Stimulated activated CD8-positive, alpha-beta memory T cell treated with anti-CD3 and anti-CD28 coated beads, Interleukin-4, amount 100 ng/mL, for 24 hours (primary cell): Measurements from ENCODE around the gene ZBTB26.

Source experiments
- DNase-seq: peaks from one replicate; pipeline ENCODE4 v3.0.0-alpha.2; 2020; ENCODE audit warnings: low read depth

The ZBTB26 gene

DNA sequence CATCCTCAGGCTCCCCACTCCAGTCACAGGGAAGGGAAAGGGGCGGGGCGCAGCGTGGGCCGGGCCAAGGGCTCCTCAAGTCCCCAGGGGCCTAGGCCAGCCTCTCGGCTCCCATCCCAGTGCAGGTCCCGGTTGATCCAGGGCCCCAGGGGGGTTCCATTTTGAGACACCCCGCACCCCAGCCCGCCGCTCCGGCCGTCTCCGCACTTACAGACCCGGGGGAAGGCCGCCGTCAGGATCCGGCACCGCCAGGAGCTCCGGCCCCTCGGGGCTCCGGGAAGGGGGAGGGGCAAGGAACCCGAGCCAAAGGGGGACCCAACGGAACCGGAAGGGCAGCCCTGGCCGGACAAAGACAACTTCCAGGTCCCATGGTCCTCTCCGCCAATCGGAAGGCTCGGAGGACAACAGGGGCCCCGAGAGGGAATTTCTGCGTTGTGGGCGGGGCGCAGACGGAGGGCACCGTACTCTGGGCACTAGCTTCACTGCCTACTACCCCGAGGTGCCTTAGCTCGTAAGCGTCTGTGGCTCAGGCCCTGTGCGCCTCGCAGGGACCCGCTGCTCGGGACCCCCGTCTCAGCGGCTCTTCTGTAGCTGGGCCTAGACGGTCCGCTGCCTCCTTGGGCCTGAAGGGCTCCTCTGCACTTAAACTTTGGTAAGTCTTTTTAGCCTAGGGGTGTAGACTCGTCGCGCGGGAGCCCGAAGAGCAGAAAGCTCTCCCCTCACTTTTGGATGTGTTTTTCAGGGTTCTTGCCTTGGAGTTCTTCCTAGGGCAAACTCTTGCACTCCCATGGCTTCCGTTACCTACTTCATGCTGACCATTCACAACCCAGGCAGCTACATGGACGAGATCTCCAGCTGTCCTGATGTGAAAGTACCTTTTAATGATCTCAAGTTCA lies at the start of gene ZBTB26:
ZBTB26 (minus strand) TSS at position 287 of the 896 bp plus-strand sequence. CDS start 11,578 bp downstream, outside the sequence.
- peak; percentile 87 for DNase-seq

DNA sequence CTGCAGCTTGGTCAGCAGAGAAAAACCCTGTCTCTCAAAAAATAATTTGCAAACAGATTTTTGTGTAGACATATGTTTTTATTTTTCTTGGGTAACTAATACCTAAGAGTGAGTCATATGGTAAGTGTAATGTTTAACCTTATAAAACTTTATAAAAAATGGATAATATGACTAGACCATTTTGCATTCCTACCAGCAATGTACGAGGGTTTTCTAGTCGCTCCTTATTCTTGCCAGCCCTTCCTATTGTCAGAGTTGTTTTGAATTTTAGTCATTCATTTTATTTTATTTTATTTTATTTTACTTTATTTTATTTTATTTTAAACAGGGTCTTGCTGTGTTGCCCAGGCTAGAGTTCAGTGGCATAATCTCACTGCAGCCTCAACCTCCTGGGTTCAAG lies 47.3 kb upstream of the ZBTB26 start:
- no peak for DNase-seq

DNA sequence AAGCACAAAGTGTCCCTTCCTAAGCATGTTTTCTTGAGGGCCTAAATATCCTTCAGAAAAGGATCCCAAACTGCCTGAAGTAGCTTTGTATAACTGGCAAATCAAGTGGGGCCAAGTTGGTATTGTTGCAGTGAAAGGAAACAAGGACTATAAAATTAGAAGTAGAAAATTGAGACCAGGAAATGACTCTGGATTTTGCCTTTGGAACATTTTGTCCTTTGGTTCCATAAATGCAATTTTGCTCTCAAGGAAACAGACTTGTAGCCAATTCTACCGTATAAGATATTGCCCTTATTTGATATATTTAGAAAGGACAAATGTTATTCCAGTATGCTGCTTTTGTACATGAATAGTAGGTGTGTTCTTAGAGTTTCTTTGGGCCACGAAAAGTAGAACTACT lies 43.9 kb upstream of the ZBTB26 start:
- DNase-seq = no peak

DNA sequence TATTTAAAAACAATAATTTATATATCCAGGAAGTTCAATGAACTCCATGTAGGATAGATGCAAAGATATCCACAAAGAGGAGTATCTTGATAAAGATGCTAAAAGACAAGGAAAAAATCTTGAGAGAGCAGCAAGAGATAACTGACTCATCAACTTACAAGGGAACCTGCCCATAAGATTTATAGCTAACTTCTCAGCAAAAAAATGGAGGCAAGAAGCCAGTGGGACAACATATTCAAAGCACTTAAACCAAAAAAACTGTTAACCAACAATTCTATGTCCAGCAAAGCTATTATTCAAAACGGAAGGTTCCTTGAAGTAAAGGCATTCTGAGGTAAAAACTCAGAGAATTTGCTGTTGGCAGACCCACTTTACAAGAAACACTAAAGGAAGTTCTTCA lies 29.8 kb upstream of the ZBTB26 start:
- no peak for DNase-seq

- no peak for DNase-seq
Measured at GRCh38 chr9:122955961-122956360, 24.6 kb upstream of the ZBTB26 start.

DNA sequence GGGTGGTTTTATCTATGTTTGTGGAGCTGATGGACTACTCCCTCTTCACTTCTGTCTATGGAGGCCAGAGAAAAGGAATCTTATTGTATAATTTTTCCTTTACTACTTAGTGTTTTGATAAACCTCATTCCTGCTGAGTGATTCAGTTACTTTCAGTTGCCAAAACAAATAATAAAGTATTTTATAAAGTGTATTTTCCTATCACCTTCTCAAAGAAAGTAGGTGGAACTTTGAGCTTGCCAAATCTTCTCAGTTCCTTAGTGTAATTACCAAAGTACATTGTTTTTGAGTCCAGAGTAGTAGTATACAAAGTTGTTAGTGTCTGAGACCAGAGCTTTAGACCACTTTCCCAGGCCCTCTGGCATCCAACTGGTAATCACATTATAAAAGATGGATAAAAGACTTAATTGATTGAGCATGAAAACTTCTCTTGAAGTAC lies 23.0 kb upstream of the ZBTB26 start:
- no peak for DNase-seq

DNA sequence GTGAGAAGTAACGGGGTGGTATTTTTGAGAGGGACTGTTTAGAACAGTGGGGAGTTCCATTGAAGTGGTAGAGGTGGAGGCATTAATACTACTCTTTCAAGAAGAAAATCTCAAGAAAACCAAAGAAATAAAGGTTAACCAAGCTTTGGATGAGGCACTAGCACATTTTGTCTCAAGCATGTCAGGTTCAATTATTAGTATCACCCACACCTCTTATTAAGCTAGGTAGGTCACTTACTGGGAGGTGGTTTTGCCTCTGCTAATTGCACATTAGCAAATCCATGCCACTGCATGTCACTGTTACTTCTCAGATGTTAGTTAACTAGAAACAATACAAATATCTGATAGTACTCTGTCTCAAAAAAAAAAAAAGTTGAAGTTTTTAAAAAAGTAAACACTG lies 19.7 kb upstream of the ZBTB26 start:
- no peak for DNase-seq

DNA sequence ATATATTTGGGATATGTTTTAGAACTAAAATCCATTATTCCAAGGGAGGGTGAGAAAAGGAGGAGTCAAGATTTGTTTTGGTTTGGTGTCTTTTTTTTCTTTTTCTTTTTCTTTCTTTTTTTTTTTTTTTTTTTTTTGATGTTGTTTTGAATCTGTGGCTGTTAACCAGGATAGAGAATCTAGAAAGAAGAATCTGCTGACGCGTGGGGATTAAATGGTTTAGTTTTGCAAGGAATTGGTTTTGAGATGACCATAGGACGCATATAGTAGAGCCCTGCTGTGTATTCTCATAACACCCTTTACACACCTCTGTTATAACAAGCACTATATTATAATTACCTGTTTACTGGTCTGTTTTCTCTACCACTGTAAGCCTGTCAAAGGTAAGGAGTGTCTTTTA lies 19.0 kb upstream of the ZBTB26 start:
- DNase-seq = no peak

DNA sequence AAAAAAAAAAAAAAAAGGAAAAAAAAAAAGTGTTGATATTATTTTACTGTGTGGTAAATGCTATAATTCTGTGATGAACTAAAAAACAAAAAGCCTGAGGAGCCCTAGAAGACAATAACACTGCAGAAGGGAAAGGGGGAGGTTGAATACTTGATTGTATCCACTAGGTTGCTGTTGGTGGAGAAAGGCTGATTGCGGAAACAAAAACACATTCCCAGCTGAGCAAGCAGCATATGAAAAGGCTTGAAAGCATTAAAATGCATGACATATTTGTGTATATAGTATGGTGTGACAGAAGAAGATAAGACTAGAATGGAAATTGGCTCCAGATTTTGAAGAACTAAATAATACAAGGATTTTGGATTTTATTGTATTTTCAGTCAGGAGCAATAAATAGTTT lies 18.4 kb upstream of the ZBTB26 start:
- DNase-seq = no peak

DNA sequence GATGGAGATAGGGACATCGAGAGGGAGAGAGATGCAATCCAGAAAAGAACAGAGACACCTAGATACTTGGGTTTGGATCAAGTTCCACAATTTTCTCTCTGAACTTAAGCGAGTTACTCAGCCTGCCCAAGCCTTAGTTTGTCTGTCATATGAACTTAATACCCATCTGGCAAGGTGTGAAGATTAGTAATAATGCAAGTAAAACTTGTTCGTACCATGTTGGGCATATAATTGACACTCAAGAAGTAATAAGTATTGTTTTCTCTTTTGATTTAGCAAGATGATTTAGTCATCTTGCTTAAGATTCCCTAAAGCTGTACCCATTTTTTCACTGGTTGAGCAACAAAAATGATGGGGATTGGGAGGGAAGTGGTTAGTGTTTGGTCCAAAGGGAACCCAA lies 17.0 kb upstream of the ZBTB26 start:
- DNase-seq = no peak

GRCh38 chr9:122946461-122947005 lies 15.2 kb upstream of the ZBTB26 start:
- DNase-seq = no peak

DNA sequence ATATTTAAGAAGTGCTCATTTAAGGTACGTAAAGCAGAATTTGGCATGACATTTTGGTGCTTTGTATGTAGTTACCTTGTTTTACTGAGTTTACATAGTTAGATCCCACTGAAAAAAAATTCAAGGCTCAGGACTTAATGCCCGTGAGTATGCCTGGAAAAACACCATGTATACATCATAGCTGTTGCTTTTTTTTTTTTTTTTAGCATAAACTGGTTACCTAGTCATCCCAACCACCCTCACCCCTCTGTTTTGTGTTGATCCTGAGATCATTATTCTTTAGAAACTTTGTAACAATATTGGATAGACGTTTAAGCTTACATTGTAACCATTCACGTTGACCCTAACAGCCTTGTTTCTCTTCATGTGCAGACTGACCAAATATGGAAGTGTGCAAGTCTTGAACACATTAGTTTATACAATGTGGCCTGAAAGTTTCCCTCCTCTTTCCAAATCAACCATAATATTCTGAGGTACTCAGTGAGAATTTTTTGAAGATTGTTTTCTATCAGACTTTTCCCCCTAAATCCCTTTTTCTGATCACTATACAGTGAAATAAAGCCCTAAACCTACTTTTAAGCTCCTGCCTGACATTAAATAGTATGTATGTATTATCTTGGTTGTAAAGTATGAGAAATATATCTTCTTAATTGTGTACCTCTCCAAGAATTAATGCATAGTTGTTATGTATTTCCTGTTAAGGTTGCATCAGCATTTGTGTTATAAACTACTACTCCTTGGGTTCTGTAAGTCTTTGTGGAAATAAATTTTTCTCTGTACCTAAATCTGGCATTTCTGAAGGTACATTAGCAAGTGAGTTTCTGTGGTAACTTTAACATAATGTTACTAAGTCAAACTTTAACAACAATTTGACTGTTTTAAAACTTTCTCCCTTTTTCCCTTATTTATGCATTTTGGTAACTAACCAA lies 13.9 kb upstream of the ZBTB26 start:
- no peak for DNase-seq

- DNase-seq = no peak
Measured at GRCh38 chr9:122941582-122942234, 10.4 kb upstream of the ZBTB26 start.

- peak; percentile 99 for DNase-seq
Measured at GRCh38 chr9:122940749-122941581, 9.7 kb upstream of the ZBTB26 start, which contains the start of gene RABGAP1. Gene RABGAP1, plus strand, starts transcription at chr9:122941020. Its CDS starts 16,040 bp downstream, at chr9:122957060.

DNA sequence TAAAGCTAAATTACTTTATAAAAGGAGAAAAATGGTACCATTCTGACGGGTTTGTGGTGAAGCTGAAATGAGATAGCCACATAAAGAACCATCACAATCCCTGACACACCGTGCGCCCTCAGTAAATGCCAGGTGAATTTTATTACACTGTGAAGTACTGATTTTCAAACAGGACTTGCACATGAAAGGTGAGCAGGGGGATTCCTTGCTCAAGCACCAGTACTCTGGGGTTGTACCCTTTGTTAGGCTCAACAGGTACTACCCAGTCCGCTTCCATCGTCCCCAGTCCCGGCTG lies 9.1 kb upstream of the ZBTB26 start:
- no peak for DNase-seq

DNA sequence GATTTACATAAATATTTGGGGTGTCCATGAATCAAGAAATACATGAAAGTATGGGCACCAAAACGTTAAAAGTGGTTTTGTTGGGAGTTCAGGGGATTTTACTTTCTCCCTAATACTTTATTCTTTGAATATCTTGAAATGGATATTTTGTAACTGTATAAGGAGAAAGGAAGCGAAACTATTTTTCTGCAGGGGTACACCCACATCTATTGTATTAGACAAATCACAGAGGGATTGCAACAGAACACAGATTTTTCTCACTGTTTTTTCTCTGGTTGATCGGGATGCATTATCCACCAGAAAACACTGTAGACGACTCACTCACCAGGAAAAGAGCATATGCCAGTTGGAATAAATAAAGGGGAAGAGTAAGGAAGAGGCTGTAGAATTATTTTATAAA lies 8.3 kb upstream of the ZBTB26 start:
- DNase-seq = no peak

DNA sequence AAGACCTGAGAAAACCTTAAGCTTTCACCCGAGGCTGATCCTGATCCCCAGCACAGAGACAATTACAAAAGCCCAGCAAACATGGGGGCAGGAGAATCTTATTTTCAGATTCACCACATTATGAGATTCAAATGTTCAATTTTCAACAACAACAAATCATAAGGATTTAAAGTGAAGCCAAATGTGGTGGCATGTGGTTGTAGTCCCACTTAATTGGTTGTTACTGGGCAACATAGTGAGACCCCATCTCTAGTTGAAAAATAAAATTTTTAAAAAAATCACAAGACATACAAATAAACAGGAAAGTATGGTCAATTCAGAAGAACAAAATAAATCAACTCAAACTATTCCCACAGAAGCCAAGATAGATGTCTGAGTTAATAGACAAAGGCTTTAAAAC lies 5.6 kb upstream of the ZBTB26 start:
- no peak for DNase-seq

- DNase-seq = no peak
Measured at GRCh38 chr9:122936464-122936863, 5.2 kb upstream of the ZBTB26 start.

DNA sequence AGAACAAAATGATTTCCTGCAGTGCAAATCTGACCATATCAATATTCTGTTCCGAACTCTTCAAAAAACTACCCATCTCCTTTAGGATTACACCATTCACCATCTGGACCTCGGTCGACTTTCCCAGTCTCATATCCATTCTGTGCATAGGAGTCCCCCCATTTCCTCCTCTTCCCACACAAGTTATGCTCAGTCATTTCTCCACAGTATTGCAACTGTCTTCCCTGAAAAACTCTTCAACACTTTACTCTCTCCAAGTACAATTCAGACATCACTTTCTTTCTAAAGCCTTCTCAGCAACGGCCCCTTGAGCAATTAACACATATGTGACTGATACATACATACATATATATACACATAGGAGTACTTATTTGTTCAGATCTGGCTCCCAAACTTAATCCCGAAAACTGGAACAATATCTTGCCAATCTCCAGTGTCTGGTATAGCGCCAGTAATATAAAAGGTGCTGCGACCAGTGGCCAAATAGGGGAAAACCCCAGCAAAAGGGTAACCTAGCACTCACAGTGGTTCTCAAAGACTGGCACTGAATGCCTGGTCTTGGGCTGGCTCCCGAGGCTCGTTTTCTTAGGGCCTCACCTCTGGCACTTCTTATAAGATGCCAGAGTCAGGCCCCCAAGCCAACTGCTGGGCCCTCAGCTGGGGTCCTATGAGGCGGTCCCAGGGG lies 629 bp downstream of the ZBTB26 start:
- DNase-seq = no peak

GRCh38 chr9:122929796-122930354 lies 1.4 kb downstream of the ZBTB26 start:
- DNase-seq = no peak
